Spinal cord (tissue), 10 donors: ENCODE data around the gene EHD4. TPM values are rescaled to one million over a fixed set of nuclear protein-coding genes. Genes with fewer than 3 reads are reported as not detected.

Experiments used
- DNase-seq, 6 donors: peaks; one replicate each; pipeline versions ENCODE4 v3.0.0 to v3.0.0-alpha.2; 2013 to 2015; ENCODE audit warnings: low spot score in 6 of 6, low read depth in 4 of 6
- H3K27ac ChIP-seq: one replicate; pipeline ENCODE4 v1.5.1; 2013; ENCODE audit warnings: low read depth, low read length, control low read depth
- H3K27me3 ChIP-seq: one replicate; pipeline ENCODE4 v1.6.1; 2013; ENCODE audit warnings: low read length; ENCODE audit not compliant: control insufficient read depth, insufficient read depth
- H3K36me3 ChIP-seq: one replicate; pipeline ENCODE4 v1.6.1; 2013; ENCODE audit warnings: low read length; ENCODE audit not compliant: control insufficient read depth, insufficient read depth
- H3K4me1 ChIP-seq: one replicate; pipeline ENCODE4 v1.6.1; 2013; ENCODE audit warnings: low read length; ENCODE audit not compliant: control insufficient read depth, insufficient read depth
- H3K4me3 ChIP-seq: one replicate; pipeline ENCODE4 v1.5.1; 2013; ENCODE audit warnings: low read depth, low read length, control low read depth
- H3K9me3 ChIP-seq: one replicate; pipeline ENCODE4 v1.6.1; 2013; ENCODE audit warnings: low read length; ENCODE audit not compliant: control insufficient read depth, insufficient read depth
- WGBS: methylation state at CpG from one replicate; pipeline ENCODE4 v1.1.5; 2013; ENCODE audit warnings: missing lambda C conversion rate; ENCODE audit not compliant: insufficient coverage; 5-methylcytosine and 5-hydroxymethylcytosine counted together
- polyA plus RNA-seq, 2 donors: library from polyadenylated mRNA; unstranded; fragments of 120-200 nt; gene quantifications; one replicate each; pipeline ENCODE4 v1.2.1, GENCODE V29; 2013; ENCODE audit not compliant: insufficient read length in 2 of 2
- total RNA-seq, 2 donors: library from RNA; depleted of rRNA in 1 of 2; stranded (reverse); fragments of 120-200 nt in 1 of 2; fragments of >200 nt in 1 of 2; gene quantifications; one replicate each; pipeline versions ENCODE4 v1.2.3 to v1.2.4, GENCODE V29; 2013 to 2014
- donor health status: healthy.

The EHD4 gene
- total and polyA plus RNA-seq, 4 donors, result 6.8 to 12.3 (median 8.5) TPM

DNA sequence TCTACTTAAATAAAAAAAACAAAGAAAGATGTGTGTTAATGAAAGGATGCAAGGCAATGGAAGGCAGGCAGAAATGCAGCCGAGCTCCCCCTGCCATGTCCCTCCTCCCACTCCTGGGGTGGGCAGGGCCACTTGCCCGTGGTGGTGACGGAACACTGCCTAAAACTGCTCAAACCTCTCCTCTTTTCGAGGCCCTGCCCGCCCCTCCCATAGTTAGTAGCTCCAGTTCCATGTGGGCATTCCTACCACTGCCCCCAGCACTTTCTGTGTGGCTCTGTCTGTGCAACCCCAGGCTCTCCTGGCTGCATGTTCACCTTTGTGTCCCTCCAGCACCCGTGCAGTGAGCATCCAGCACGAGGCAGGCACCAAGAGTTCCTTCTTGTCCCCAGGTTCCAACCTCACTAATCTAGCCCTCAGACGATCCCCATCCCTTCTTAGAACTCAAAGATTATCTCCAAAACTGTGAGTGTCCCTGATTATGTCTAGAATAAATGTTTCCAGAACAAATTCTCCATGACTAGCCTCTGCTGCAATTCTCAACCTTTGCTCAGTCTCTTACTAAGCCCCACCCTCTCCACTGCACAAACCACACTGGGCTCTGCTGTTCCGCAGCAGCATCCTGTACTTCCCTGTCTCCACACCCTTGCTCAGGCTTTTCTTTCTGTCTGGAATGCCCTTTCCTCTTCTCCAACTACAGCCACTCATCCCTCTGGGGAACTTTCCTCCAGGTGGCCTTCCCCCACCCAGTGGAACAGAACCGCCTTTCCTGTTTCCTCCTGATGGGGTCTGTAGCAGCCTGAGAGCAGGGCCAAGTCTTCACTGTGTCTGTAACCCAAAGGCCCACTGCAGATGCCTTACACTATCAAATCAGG lies 45.9 kb downstream of the EHD4 start:
- no peaks in the 10 kb centered on the region for H3K36me3 ChIP-seq
- peaks cover 5% of the 10 kb centered on the region for H3K4me1 ChIP-seq
- no peaks in the 10 kb centered on the region for H3K27me3 ChIP-seq
- H3K9me3 ChIP-seq, result no peaks in the 10 kb centered on the region
- WGBS, result 68% methylated on average over 9 of the region's 10 CpGs
- no peak overlapping the region for H3K27ac ChIP-seq
- H3K4me3 ChIP-seq, result no peak overlapping the region
- no peak for DNase-seq

- Histone ChIP-seq H3K4me3 (no peak overlapping the region), H3K27me3 (no peaks in the 10 kb centered on the region), H3K9me3 (no peaks in the 10 kb centered on the region), H3K4me1 (peaks cover 8% of the 10 kb centered on the region), H3K27ac (no peak overlapping the region), H3K36me3 (no peaks in the 10 kb centered on the region)
- 98% methylated on average over 4 of the region's 7 CpGs for WGBS
- no peak for DNase-seq
These were observed 47.2 kb downstream of the EHD4 start for GRCh38 chr15:41925086-41925608.

- H3K4me1 ChIP-seq, result peaks cover 14% of the 10 kb centered on the region
- H3K9me3 ChIP-seq, result no peaks in the 10 kb centered on the region
- 100% methylated on average over 1 of the region's 3 CpGs for WGBS
- no peak for DNase-seq
- no peak overlapping the region for H3K27ac ChIP-seq
- H3K4me3 ChIP-seq, result no peak overlapping the region
- no peaks in the 10 kb centered on the region for H3K27me3 ChIP-seq
- peaks cover 7% of the 10 kb centered on the region for H3K36me3 ChIP-seq
These were observed 48.9 kb downstream of the EHD4 start for GRCh38 chr15:41923401-41923997.

DNA sequence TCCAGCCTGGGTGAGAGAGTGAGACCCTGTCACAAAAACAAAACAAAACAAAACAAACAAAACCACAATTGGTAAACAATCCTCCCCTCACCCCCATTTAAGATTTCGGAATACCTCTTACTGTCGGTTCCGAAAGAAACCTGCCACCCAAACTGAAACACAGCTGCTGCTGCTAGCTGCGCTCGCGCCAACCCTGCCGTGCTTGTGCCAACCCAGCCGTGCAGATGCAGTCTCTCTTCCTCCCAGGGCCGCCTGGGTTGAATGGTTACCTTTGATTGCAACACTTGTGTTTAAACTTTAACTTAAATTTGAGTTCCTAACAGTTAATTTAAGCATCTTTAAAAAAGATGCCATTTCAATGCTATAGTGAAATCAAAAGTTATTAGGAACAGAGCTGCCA lies 50.0 kb downstream of the EHD4 start:
- 70% methylated on average over 3 of the region's 9 CpGs for WGBS
- Histone ChIP-seq H3K27ac (no peak overlapping the region), H3K9me3 (no peaks in the 10 kb centered on the region), H3K4me3 (no peak overlapping the region), H3K27me3 (no peaks in the 10 kb centered on the region), H3K4me1 (peaks cover 24% of the 10 kb centered on the region), H3K36me3 (peaks cover 8% of the 10 kb centered on the region)
- no peak for DNase-seq

DNA sequence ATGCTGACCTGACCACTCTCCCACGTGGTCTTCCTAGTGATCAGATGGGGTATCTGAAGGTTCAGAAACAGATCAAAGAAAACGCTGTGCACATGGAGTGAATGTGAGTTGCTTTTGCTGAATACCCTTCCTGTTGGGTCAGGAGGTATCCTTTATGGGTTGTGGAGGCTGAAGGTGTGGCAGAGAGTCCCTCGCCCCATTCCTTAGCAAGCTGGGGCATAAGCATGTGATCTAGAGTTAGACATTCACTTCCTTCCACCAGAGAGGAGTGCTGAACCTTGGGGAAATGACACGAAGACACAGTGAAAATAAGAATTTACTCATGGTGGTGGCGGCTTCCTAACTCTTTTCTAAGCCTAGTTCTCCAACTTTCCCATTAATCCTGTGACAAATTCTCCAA lies 50.7 kb downstream of the EHD4 start:
- Histone ChIP-seq H3K27ac (no peak overlapping the region), H3K4me1 (peaks cover 26% of the 10 kb centered on the region), H3K36me3 (peaks cover 8% of the 10 kb centered on the region), H3K27me3 (no peaks in the 10 kb centered on the region), H3K4me3 (no peak overlapping the region), H3K9me3 (no peaks in the 10 kb centered on the region)
- 80% methylated on average over 1 of the region's 5 CpGs for WGBS
- DNase-seq, result no peak

DNA sequence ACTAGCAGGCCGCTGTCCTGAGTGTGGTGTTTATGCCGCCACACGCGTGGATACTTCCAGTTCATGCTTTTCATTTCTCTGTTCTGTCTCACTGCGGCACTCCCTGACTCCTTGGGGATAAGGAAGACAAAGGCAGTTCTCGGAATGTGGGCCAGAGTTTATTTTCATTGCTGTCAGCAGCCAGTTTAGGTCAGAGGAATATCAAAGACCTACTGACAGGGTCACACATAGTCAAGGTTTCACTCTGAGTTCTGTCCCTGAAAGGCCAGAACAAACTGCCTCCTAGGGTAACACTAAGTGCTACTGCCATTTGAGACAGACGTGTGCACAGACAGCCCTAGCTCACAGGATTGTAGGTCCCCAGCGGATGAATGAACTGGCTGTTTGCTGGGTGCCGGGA lies 51.2 kb downstream of the EHD4 start:
- Histone ChIP-seq H3K9me3 (no peaks in the 10 kb centered on the region), H3K36me3 (peaks cover 8% of the 10 kb centered on the region), H3K4me1 (peaks cover 27% of the 10 kb centered on the region), H3K4me3 (no peak overlapping the region), H3K27ac (no peak overlapping the region), H3K27me3 (no peaks in the 10 kb centered on the region)
- 61% methylated on average over 6 of the region's 9 CpGs for WGBS
- DNase-seq, result peak in 2 of 6 donors; percentile 32 to 62

- WGBS, result 64% methylated on average over 1 of the region's 3 CpGs
- Histone ChIP-seq H3K27ac (no peak overlapping the region), H3K4me1 (peaks cover 25% of the 10 kb centered on the region), H3K27me3 (no peaks in the 10 kb centered on the region), H3K9me3 (no peaks in the 10 kb centered on the region), H3K4me3 (no peak overlapping the region), H3K36me3 (peaks cover 8% of the 10 kb centered on the region)
- peak in 1 of 6 donors; percentile 78 for DNase-seq
These were observed 52.3 kb downstream of the EHD4 start for GRCh38 chr15:41919954-41920538.

- WGBS, result 86% methylated on average over 30 of the region's 30 CpGs
- Histone ChIP-seq H3K27me3 (no peaks in the 10 kb centered on the region), H3K4me3 (no peak overlapping the region), H3K4me1 (peaks cover 25% of the 10 kb centered on the region), H3K9me3 (no peaks in the 10 kb centered on the region), H3K36me3 (peaks cover 8% of the 10 kb centered on the region), H3K27ac (no peak overlapping the region)
- DNase-seq, result no peak
These were observed 53.0 kb downstream of the EHD4 start for GRCh38 chr15:41919201-41919820.

DNA sequence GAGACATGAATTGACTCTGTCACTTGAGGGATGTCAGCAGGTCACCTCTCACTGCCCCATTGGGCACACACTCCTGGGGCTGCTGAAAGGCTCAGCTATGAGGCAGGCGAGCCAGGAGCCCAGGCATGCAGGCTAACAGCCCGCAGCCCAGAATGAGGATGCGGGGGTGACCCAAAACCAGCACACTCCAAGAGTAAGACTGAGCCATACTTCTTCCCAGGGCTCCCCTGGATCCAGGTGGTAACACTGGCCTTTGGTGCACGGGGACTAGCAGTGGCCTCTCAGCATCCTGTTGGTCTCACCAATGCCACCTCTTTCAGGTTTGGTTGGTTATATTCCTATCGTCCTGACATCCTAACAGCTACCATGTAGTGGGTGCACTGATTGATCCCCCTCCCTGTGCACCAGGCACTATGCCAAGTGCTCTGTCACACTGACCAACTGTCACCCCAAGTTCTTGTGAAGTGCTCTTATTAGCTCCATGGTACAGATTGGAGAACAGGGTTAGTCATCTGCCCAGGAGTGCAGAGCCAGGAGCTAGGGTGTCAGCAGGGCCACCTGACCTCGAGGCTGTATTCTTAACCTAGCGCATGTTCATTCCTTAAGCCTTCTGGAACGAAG lies 53.7 kb downstream of the EHD4 start:
- Histone ChIP-seq H3K36me3 (peaks cover 8% of the 10 kb centered on the region), H3K27ac (no peak overlapping the region), H3K9me3 (no peaks in the 10 kb centered on the region), H3K4me1 (peaks cover 29% of the 10 kb centered on the region), H3K27me3 (no peaks in the 10 kb centered on the region), H3K4me3 (no peak overlapping the region)
- DNase-seq, result no peak
- 97% methylated on average over 7 of the region's 8 CpGs for WGBS
